Astrocyte (in vitro differentiated cells and primary cell): ENCODE data around the gene TMEM79.

ENCODE experiments used
- CTCF ChIP-seq: IDR thresholded peaks from 2 replicates; pipeline ENCODE4 v1.5.1; 2011; ENCODE audit warnings: low read depth, mild to moderate bottlenecking, inconsistent platforms, low read length, moderate library complexity; ENCODE audit not compliant: insufficient read depth
- EZH2 ChIP-seq: IDR thresholded peaks from 2 replicates; pipeline ENCODE4 v1.6.1; 2012; ENCODE audit warnings: mild to moderate bottlenecking, low read length, inconsistent platforms; ENCODE audit not compliant: insufficient read depth

GRCh38 chr1:156316909-156317308 lies 32.8 kb downstream of the TMEM79 start:
- TF ChIP-seq CTCF (no peak), EZH2 (no peak)
